WTC11 (cell line): ENCODE results near the gene CCDC127. TPM values are rescaled to one million over a fixed set of nuclear protein-coding genes. Genes with fewer than 3 reads are reported as not detected.

Experiments
- total RNA-seq: library from RNA; stranded (reverse); gene quantifications from 3 replicates; pipeline ENCODE4 v1.2.3, GENCODE V29; 2021

The CCDC127 gene
- total RNA-seq, 1 experiment from 2014 or later, result 5.3 TPM

Other genes with a start within 250 kb of the CCDC127 start
- gene PLEKHG4B, start 126.0 kb downstream of the CCDC127 start, total RNA-seq, result 51.4 to 53.0 TPM (median 52.1 TPM) in 3 replicates
- 0.11 TPM in 1 of 3 replicates, not detected in the others for gene LRRC14B, start 26.7 kb downstream of the CCDC127 start, total RNA-seq
- gene SDHA, start 167 bp upstream of the CCDC127 start, total RNA-seq, result 135 to 145 TPM (median 137 TPM) in 3 replicates
- gene PDCD6, start 53.5 kb upstream of the CCDC127 start, total RNA-seq, result 80.4 to 86.8 TPM (median 83.6 TPM) in 3 replicates
- 4.5 to 9.7 TPM (median 7.0 TPM) in 3 replicates for gene AHRR, start 103.6 kb upstream of the CCDC127 start, total RNA-seq
- gene EXOC3, start 225.0 kb upstream of the CCDC127 start, total RNA-seq, result 60.1 to 62.4 TPM (median 62.2 TPM) in 3 replicates